ENCODE measurements around the gene WHRN.
A peak's percentile ranks its signal among the peaks of the same experiment; 100 is the strongest.

The WHRN gene

GRCh38 chr9:114506082-114506390, 763 bp upstream of the WHRN start:
- no peak for TF ChIP-seq CTCF (IDR thresholded peaks at IDR 0.05; ENCODE audit: insufficient read depth, low read depth, low read length, missing control alignments)
- H3K4me3 ChIP-seq (ENCODE audit: low read depth, low read length): peak overlapping the region; percentile 48; the same call in 1 of the 2 replicates
- no peak for DNase-seq (ENCODE audit: low read depth)

- DNase-seq (ENCODE audit: low read depth): no peak
- TF ChIP-seq CTCF (IDR thresholded peaks at IDR 0.05; ENCODE audit: insufficient read depth, low read depth, low read length, missing control alignments): no peak
- H3K4me3 ChIP-seq (ENCODE audit: low read depth, low read length): peak overlapping the region; percentile 48
These were observed 709 bp downstream of the WHRN start for GRCh38 chr9:114504341-114505186.

GRCh38 chr9:114503522-114504340, 1.5 kb downstream of the WHRN start:
- TF ChIP-seq CTCF (IDR thresholded peaks at IDR 0.05; ENCODE audit: insufficient read depth, low read depth, low read length, missing control alignments): no peak
- H3K4me3 ChIP-seq (ENCODE audit: low read depth, low read length): no peak overlapping the region
- DNase-seq (ENCODE audit: low read depth): no peak

- no peak for TF ChIP-seq CTCF (IDR thresholded peaks at IDR 0.05; ENCODE audit: insufficient read depth, low read depth, low read length, missing control alignments)
- no peak for DNase-seq (ENCODE audit: low read depth)
- no peak overlapping the region for H3K4me3 ChIP-seq (ENCODE audit: low read depth, low read length)
These were observed 2.3 kb downstream of the WHRN start for GRCh38 chr9:114503009-114503408.

GRCh38 chr9:114501796-114502682, 3.2 kb downstream of the WHRN start:
- no peak for DNase-seq (ENCODE audit: low read depth)
- TF ChIP-seq CTCF (IDR thresholded peaks at IDR 0.05; ENCODE audit: insufficient read depth, low read depth, low read length, missing control alignments): no peak
- no peak overlapping the region for H3K4me3 ChIP-seq (ENCODE audit: low read depth, low read length)

GRCh38 chr9:114500697-114501292, 4.5 kb downstream of the WHRN start:
- no peak for DNase-seq (ENCODE audit: low read depth)
- H3K4me3 ChIP-seq (ENCODE audit: low read depth, low read length): no peak overlapping the region
- no peak for TF ChIP-seq CTCF (IDR thresholded peaks at IDR 0.05; ENCODE audit: insufficient read depth, low read depth, low read length, missing control alignments)

All from GM12865 (cell line).